Stomach smooth muscle (tissue), 2 donors: ENCODE measurements around the gene NR2F2.

Experiments
- H3K27ac ChIP-seq: one replicate; pipeline ENCODE4 v1.7.0; 2013; ENCODE audit warnings: mild to moderate bottlenecking, low read length, inconsistent platforms
- H3K27me3 ChIP-seq, 2 donors: one replicate each; pipeline ENCODE4 v1.7.0; 2013; ENCODE audit warnings: low read length in 2 of 2; ENCODE audit not compliant: insufficient read depth in 2 of 2, control insufficient read depth in 1 of 2
- H3K36me3 ChIP-seq, 2 donors: one replicate each; pipeline ENCODE4 v1.7.0; 2013; ENCODE audit warnings: low read length in 2 of 2; ENCODE audit not compliant: control insufficient read depth in 2 of 2, insufficient read depth in 2 of 2
- H3K4me1 ChIP-seq: one replicate; pipeline ENCODE4 v1.7.0; 2013; ENCODE audit warnings: low read length; ENCODE audit not compliant: control insufficient read depth, insufficient read depth
- H3K4me3 ChIP-seq, 2 donors: one replicate each; pipeline ENCODE4 v1.7.0; 2013; ENCODE audit warnings: low read length in 2 of 2
- H3K9ac ChIP-seq, 2 donors: one replicate each; pipeline ENCODE4 v1.7.0; 2013; ENCODE audit warnings: low read length in 2 of 2, mild to moderate bottlenecking in 1 of 2
- H3K9me3 ChIP-seq, 2 donors: one replicate each; pipeline ENCODE4 v1.7.0; 2013; ENCODE audit warnings: low read length in 2 of 2; ENCODE audit not compliant: control insufficient read depth in 2 of 2
- donor health status: healthy.
- donor health status: Pancreatic carcinoma.

Gene NR2F2

GRCh38 chr15:96358821-96359615 is 28.5 kb downstream of the NR2F2 start:
- H3K36me3 ChIP-seq = no peaks in the 10 kb centered on the region
- H3K4me1 ChIP-seq = peaks cover 41% of the 10 kb centered on the region
- H3K27ac ChIP-seq = peak overlapping the region; percentile 98
- no peaks in the 10 kb centered on the region for H3K9me3 ChIP-seq
- H3K27me3 ChIP-seq = no peaks in the 10 kb centered on the region
- H3K9ac ChIP-seq = peak overlapping the region; percentile 70 to 86
- H3K4me3 ChIP-seq = peak overlapping the region; percentile 57 to 81

DNA sequence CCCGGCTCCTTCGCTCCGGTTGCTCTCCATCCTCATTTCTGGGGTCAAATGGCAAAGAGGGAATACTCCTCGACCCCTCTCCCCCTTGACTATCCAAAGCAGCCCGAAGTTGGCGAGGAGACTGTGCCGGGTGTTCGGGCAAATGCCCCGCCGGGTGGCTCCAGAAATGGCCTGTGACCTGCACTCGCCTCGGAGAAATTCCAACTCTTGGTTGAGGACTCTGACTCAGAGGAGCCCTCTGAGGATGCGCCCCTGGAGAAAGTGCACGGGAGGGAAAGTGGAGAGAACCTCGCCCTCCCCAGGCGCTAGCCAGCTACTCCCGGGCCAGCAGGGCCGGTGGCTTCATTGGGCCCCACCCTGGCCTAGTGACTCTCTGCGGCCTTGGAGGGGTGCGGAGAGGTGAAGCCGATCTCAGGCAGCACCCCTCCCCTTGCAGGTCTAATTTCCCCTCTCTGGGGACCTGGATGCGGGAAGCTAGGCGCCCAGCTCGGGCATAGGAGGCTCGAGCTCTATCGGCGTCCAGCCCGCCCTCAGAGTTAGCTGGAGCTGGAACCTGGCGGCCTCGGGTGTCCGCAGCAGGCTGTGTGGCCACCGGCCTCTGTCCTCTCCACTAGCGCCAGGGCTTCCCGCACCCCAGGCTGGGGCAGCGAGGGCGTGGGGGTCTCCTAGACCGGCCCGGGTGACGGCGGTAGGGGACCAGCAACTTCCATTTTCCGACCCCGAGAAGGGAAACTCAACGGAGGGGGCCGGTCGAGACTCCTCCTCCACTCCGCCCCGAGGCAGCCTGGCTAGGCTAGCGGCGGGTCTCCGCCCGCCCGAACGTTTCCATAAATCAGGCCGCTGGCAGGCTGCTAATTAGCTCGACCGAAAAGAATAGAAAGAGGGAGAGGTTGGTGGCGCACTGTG is 29.4 kb downstream of the NR2F2 start:
- peak overlapping the region; percentile 98 for H3K27ac ChIP-seq
- no peaks in the 10 kb centered on the region for H3K36me3 ChIP-seq
- no peaks in the 10 kb centered on the region for H3K27me3 ChIP-seq
- H3K4me1 ChIP-seq = peaks cover 41% of the 10 kb centered on the region
- H3K9ac ChIP-seq = peak overlapping the region; percentile 70 to 86
- no peaks in the 10 kb centered on the region for H3K9me3 ChIP-seq
- H3K4me3 ChIP-seq = peak overlapping the region; percentile 57 to 81

GRCh38 chr15:96360581-96361308 is 30.2 kb downstream of the NR2F2 start:
- peak overlapping the region; percentile 57 to 81 for H3K4me3 ChIP-seq
- no peaks in the 10 kb centered on the region for H3K36me3 ChIP-seq
- H3K27me3 ChIP-seq = no peaks in the 10 kb centered on the region
- H3K4me1 ChIP-seq = peaks cover 39% of the 10 kb centered on the region
- peak overlapping the region; percentile 98 for H3K27ac ChIP-seq
- H3K9ac ChIP-seq = peak overlapping the region; percentile 70 to 86
- no peaks in the 10 kb centered on the region for H3K9me3 ChIP-seq

- Histone ChIP-seq H3K9ac (peak overlapping the region; percentile 70 to 86), H3K4me1 (peaks cover 34% of the 10 kb centered on the region), H3K4me3 (peak overlapping the region; percentile 57 to 81), H3K27me3 (no peaks in the 10 kb centered on the region), H3K9me3 (no peaks in the 10 kb centered on the region), H3K36me3 (no peaks in the 10 kb centered on the region), H3K27ac (peak overlapping the region; percentile 98)
Measured at GRCh38 chr15:96361309-96362010, 31.0 kb downstream of the NR2F2 start.

DNA sequence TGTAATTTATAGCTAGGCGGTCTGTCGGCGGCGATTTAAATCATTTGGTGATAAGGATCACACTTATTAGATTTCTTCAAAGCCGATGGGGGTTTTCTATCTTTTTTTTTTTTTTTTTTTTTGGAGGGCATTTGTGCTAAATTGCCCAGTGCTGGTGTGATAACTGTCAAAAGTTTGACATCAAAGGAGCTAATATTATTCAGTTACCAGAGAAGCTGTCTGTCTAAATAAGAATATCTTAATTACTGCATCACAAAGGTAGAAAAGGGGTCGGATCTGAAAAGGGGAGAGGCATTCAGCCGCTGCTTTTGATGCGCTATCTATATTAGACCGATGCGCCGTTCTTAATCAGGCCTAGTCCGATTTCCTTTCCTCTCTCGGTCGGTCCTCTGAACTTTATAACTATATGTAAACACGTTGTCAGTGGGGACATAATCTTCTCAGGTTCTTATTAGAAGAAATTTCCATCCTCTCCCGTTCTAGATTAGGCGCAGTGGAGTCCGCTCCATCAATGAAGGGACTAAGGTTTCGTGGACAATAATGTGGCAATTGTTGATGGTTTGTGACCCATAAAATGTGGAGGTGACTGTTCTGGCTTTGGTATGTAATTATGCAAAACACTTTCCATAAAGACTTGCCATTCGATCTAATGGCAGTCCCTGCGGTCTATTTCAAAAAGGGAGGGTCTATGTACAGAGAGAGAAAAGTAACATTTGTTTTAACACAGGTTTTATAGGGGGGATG is 31.7 kb downstream of the NR2F2 start:
- no peaks in the 10 kb centered on the region for H3K27me3 ChIP-seq
- peak overlapping the region; percentile 98 for H3K27ac ChIP-seq

GRCh38 chr15:96362755-96363651 is 32.5 kb downstream of the NR2F2 start:
- Histone ChIP-seq H3K9ac (peak overlapping the region in 1 of 2 donors; percentile 62), H3K4me3 (peak overlapping the region in 1 of 2 donors; percentile 61), H3K4me1 (peaks cover 32% of the 10 kb centered on the region), H3K36me3 (no peaks in the 10 kb centered on the region), H3K9me3 (no peaks in the 10 kb centered on the region), H3K27me3 (no peaks in the 10 kb centered on the region), H3K27ac (peak overlapping the region; percentile 98)

More for the DNA sequence above, 31.7 kb downstream of the NR2F2 start:
- peaks cover 33% of the 10 kb centered on the region for H3K4me1 ChIP-seq
- no peaks in the 10 kb centered on the region for H3K36me3 ChIP-seq
- no peaks in the 10 kb centered on the region for H3K9me3 ChIP-seq
- H3K9ac ChIP-seq = peak overlapping the region; percentile 70 to 86
- peak overlapping the region; percentile 57 to 81 for H3K4me3 ChIP-seq

DNA sequence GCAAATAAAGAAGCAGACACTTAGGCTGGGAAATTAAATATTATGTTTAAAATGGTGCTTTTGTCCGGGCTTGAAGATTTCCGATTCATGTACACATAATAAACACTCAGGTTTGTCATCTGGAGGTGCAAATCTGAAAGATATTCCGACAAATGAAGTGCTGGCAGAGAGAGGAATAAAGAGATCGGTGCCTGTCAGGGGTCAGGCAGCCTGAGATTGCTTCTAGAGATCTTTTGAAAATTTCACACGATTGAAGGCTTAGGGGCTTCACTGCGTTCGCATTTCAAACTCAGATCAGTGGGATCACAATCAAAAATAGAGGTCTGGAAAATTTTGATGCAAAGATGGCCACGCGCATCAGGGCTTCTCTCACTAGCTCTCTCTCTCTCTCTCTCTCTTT is 33.2 kb downstream of the NR2F2 start:
- H3K4me3 ChIP-seq = peak overlapping the region in 1 of 2 donors; percentile 61
- H3K36me3 ChIP-seq = no peaks in the 10 kb centered on the region
- no peaks in the 10 kb centered on the region for H3K9me3 ChIP-seq
- H3K27ac ChIP-seq = peak overlapping the region; percentile 98
- H3K4me1 ChIP-seq = peaks cover 27% of the 10 kb centered on the region
- H3K9ac ChIP-seq = no peak overlapping the region
- no peaks in the 10 kb centered on the region for H3K27me3 ChIP-seq

DNA sequence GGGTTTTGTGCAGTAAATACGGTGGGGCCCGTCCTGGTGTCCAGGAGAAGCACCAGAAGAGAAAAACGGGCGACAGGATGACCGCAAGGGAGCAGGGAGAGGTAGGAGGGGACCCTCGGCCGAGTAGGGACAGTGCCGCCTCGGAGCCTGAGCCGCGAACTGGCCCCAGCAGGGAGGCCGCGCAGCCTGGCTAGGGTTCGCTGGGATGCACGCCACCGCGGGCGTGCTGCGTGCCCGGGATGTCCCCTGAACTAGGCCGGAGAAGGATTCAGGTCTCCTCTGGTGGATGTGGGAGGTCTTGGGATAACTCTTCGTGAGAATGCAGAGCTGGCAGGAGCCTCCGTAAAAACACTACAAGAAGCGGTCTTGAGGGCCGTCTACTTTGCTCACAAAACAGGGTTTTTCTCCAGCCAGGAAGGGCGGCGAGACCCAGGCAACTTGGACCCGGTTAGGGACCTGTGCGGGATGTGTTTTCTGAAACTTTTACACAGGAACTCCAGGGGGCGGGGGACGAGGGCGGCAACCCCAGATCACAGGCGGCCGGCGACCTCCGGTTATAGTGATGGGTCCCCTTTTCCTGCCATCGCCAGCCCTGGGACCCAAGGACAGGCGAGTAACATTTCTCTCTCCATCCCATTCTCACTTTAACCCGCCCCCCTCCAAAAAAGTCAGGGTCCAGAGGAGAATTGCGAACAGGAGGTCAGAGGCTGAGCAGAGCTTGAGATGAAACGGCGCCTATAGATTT is 35.5 kb downstream of the NR2F2 start:
- Histone ChIP-seq H3K4me1 (peaks cover 16% of the 10 kb centered on the region), H3K9ac (peak overlapping the region in 1 of 2 donors; percentile 62), H3K4me3 (peak overlapping the region in 1 of 2 donors; percentile 62), H3K27me3 (no peaks in the 10 kb centered on the region), H3K9me3 (no peaks in the 10 kb centered on the region), H3K36me3 (no peaks in the 10 kb centered on the region), H3K27ac (peak overlapping the region; percentile 86)
